Kidney (tissue), 14 donors: ENCODE data around the gene KAT8. TPM values are rescaled to one million over a fixed set of nuclear protein-coding genes. Genes with fewer than 3 reads are reported as not detected.

Source experiments
- DNase-seq, 5 donors: peaks; one replicate each; pipeline ENCODE4 v3.0.0-alpha.2; 2013 to 2020
- FAIRE-seq: peaks from 2 replicates; lab custom pipeline; 2012; peaks lifted over from hg19 to GRCh38; lab: Jason Lieb, UNC
- H3K27ac ChIP-seq, 2 donors: one replicate each; pipeline ENCODE4 v1.7.0; 2013; ENCODE audit warnings: low read depth in 2 of 2, low read length in 2 of 2, inconsistent platforms in 1 of 2
- H3K27me3 ChIP-seq: one replicate; pipeline ENCODE4 v1.7.1; 2013; ENCODE audit warnings: low read length, inconsistent platforms; ENCODE audit not compliant: control insufficient read depth, insufficient read depth
- H3K36me3 ChIP-seq, 3 donors: one replicate each; pipeline versions ENCODE4 v1.7.0 to v1.7.1; 2013; ENCODE audit warnings: low read length in 3 of 3, control low read depth in 1 of 3, inconsistent platforms in 1 of 3; ENCODE audit not compliant: insufficient read depth in 3 of 3, control insufficient read depth in 2 of 3
- H3K4me1 ChIP-seq, 3 donors: one replicate each; pipeline versions ENCODE4 v1.7.0 to v1.7.1; 2013; ENCODE audit warnings: low read length in 3 of 3, inconsistent platforms in 1 of 3, low read depth in 1 of 3; ENCODE audit not compliant: control insufficient read depth in 2 of 3, insufficient read depth in 2 of 3
- H3K4me3 ChIP-seq, 3 donors: one replicate each; pipeline versions ENCODE4 v1.7.0 to v1.8.1; 2013; ENCODE audit warnings: low read length in 3 of 3, control low read depth in 1 of 3, inconsistent platforms in 1 of 3
- H3K9ac ChIP-seq, 3 donors: one replicate each; pipeline versions ENCODE4 v1.7.0 to v1.7.1; 2013; ENCODE audit warnings: low read length in 3 of 3, control low read depth in 1 of 3, inconsistent platforms in 1 of 3
- H3K9me3 ChIP-seq, 3 donors: one replicate each; pipeline versions ENCODE4 v1.7.0 to v1.7.1; 2013; ENCODE audit warnings: low read length in 3 of 3, control low read depth in 1 of 3, inconsistent platforms in 1 of 3; ENCODE audit not compliant: control insufficient read depth in 2 of 3, insufficient read depth in 1 of 3
- CTCF ChIP-seq: IDR thresholded peaks from 3 replicates; pipeline ENCODE4 v1.5.1; 2012; ENCODE audit warnings: mild to moderate bottlenecking, moderate library complexity, borderline replicate concordance; ENCODE audit not compliant: insufficient read depth; ENCODE audit errors: extremely low read depth
- intact Hi-C: fragments of 100-400 bp; cut with DNase I; formaldehyde crosslinking; loops from one replicate; pipeline ENCODE4 v1.11.1; 2022
- polyA plus RNA-seq: library from polyadenylated mRNA; stranded (reverse); fragments of 350-450 nt; fragmentation: Illumina TruSeq; extraction: RNeasy Lipid Tissue Mini Kit (QIAGEN cat#74804); gene quantifications from one replicate; pipeline ENCODE4 v1.2.3, GENCODE V29; 2014; ENCODE audit warnings: low read depth, low replicate concordance; ENCODE audit not compliant: insufficient read depth
- total RNA-seq: library from RNA; stranded (reverse); fragmentation: NEBNext Ultra II Directional; extraction: Animal tissue kit (Norgen Biotek cat#: 25700); gene quantifications from one replicate; pipeline ENCODE4 v1.2.1, GENCODE V29; 2021
- donor health status: control.
- donor health status: control.
- donor health status: control.
- donor health status: control.
- donor health status: control.
- donor health status: DM: yes; HTN: yes; CAD: no.
- donor health status: Normal renal cell carcinoma (clear cell type).

KAT8 gene
- total and polyA plus RNA-seq, 2 donors from 2014 or later: 40.9 to 83.8 TPM

- H3K9ac ChIP-seq: peak overlapping the region in 1 of 3 donors; percentile 23
- H3K36me3 ChIP-seq: peaks cover 0 to 19% (median 8%) of the 10 kb centered on the region in 3 donors
- no peaks in the 10 kb centered on the region for H3K9me3 ChIP-seq
- peak overlapping the region; percentile 54 to 73 for H3K27ac ChIP-seq
- intact Hi-C loops: no loop called here
- peaks cover 2 to 17% (median 15%) of the 10 kb centered on the region in 3 donors for H3K4me1 ChIP-seq
- DNase-seq (peak in 1 of 5 donors; percentile 70), FAIRE-seq (no peak)
- TF ChIP-seq CTCF: no peak
- no peak overlapping the region for H3K4me3 ChIP-seq
- H3K27me3 ChIP-seq: no peaks in the 10 kb centered on the region
Observed at GRCh38 chr16:31113121-31114120, 4.0 kb upstream of the KAT8 start.

GRCh38 chr16:31114468-31114867 is 3.0 kb upstream of the KAT8 start:
- peaks cover 4 to 21% (median 16%) of the 10 kb centered on the region in 3 donors for H3K4me1 ChIP-seq
- H3K27me3 ChIP-seq: no peaks in the 10 kb centered on the region
- H3K9ac ChIP-seq: no peak overlapping the region
- DNase-seq: no peak
- intact Hi-C loops: no loop called here
- peak overlapping the region in 1 of 2 donors; percentile 1 for H3K27ac ChIP-seq
- no peak for FAIRE-seq
- H3K4me3 ChIP-seq: no peak overlapping the region
- TF ChIP-seq CTCF: no peak
- peaks cover 0 to 18% (median 8%) of the 10 kb centered on the region in 3 donors for H3K36me3 ChIP-seq
- H3K9me3 ChIP-seq: no peaks in the 10 kb centered on the region

- DNase-seq: no peak
- peak overlapping the region; percentile 96 for H3K27ac ChIP-seq
- FAIRE-seq: no peak
- intact Hi-C loops: no loop called here
- peak overlapping the region; percentile 57 to 91 (median 69) for H3K9ac ChIP-seq
- H3K4me1 ChIP-seq: peaks cover 4 to 13% (median 11%) of the 10 kb centered on the region in 3 donors
- no peak for TF ChIP-seq CTCF
- H3K9me3 ChIP-seq: no peaks in the 10 kb centered on the region
- peaks cover 5 to 19% (median 14%) of the 10 kb centered on the region in 3 donors for H3K36me3 ChIP-seq
- no peaks in the 10 kb centered on the region for H3K27me3 ChIP-seq
- H3K4me3 ChIP-seq: peak overlapping the region; percentile 76 to 85 (median 81)
Observed at GRCh38 chr16:31118223-31119155, 1.0 kb downstream of the KAT8 start.
